Upper lobe of left lung (tissue), 4 donors: ENCODE results near the gene DHX9.

ENCODE experiments used
- EP300 ChIP-seq, 4 donors: sonication (generic); formaldehyde crosslinking; IDR thresholded peaks; one replicate each; pipeline ENCODE4 v1.5.1; 2017; ENCODE audit warnings: antibody characterized with exemption in 4 of 4, control low read depth in 2 of 4
- POLR2A ChIP-seq, 4 donors: fragments of 450-650 bp; IDR thresholded peaks; one replicate each; pipeline ENCODE4 v1.5.1; 2016 to 2017; ENCODE audit warnings: antibody characterized with exemption in 4 of 4, mild to moderate bottlenecking in 2 of 4
- POLR2AphosphoS5 ChIP-seq, 2 donors: sonication (generic); formaldehyde crosslinking; IDR thresholded peaks; one replicate each; pipeline ENCODE4 v1.5.1; 2017; ENCODE audit warnings: antibody characterized with exemption in 2 of 2
- TF ChIP-seq, protein P1 (sequence below), 6 experiments: fragments of 450-650 bp in 4 of 6; fragments of 200-600 bp in 2 of 6; sonication (generic) in 2 of 6; IDR thresholded peaks; one replicate each; pipeline ENCODE4 v1.5.1; 2016 to 2019; ENCODE audit warnings: antibody characterized with exemption in 6 of 6

DNA sequence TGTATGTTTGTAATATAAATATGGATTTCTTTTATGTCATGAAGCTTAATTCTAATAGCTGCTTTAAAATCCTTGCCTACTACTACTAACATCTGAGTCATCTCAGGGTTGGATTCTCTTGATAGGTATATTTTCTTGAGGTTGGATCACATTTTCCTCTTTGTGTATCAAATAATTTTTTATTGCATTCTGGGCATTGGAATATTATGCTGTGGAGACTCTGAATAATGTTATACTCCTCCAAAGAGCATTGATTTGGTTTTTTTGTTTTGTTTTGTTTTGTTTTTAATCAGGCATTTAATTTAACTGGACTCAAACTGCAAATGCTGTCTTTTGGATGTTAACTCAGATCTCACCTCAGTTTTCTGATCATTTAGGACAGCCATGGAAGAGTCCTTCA lies 8.0 kb downstream of the DHX9 start:
- TF ChIP-seq, protein P1, sequence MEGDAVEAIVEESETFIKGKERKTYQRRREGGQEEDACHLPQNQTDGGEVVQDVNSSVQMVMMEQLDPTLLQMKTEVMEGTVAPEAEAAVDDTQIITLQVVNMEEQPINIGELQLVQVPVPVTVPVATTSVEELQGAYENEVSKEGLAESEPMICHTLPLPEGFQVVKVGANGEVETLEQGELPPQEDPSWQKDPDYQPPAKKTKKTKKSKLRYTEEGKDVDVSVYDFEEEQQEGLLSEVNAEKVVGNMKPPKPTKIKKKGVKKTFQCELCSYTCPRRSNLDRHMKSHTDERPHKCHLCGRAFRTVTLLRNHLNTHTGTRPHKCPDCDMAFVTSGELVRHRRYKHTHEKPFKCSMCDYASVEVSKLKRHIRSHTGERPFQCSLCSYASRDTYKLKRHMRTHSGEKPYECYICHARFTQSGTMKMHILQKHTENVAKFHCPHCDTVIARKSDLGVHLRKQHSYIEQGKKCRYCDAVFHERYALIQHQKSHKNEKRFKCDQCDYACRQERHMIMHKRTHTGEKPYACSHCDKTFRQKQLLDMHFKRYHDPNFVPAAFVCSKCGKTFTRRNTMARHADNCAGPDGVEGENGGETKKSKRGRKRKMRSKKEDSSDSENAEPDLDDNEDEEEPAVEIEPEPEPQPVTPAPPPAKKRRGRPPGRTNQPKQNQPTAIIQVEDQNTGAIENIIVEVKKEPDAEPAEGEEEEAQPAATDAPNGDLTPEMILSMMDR (IDR thresholded peaks at IDR 0.05), result no peak
- TF ChIP-seq EP300 (IDR thresholded peaks at IDR 0.05), result no peak
- TF ChIP-seq POLR2AphosphoS5 (IDR thresholded peaks at IDR 0.05), result no peak
- no peak for TF ChIP-seq POLR2A (IDR thresholded peaks at IDR 0.05)
